ENCODE data around the gene TTLL10. TPM values are rescaled to one million over a fixed set of nuclear protein-coding genes. Genes with fewer than 3 reads are reported as not detected.

Gene TTLL10
- total RNA-seq, 1 donor from 2014 or later, result not detected

GRCh38 chr1:1228596-1229321, 55.1 kb downstream of the TTLL10 start:
- Histone ChIP-seq H3K4me3 (ENCODE audit: low read depth, low read length) (no peak overlapping the region), H3K36me3 (ENCODE audit: control insufficient read depth, insufficient read depth, low read length) (peaks cover 29% of the 10 kb centered on the region), H3K27me3 (ENCODE audit: control insufficient read depth, insufficient read depth, low read length) (no peaks in the 10 kb centered on the region)
- DNase-seq (ENCODE audit: low read depth), result no peak
- TF ChIP-seq CTCF (IDR thresholded peaks at IDR 0.05; ENCODE audit: insufficient read depth, low read length, severe bottlenecking), result no peak
- FAIRE-seq, result peak; percentile 55

- TF ChIP-seq CTCF (IDR thresholded peaks at IDR 0.05; ENCODE audit: insufficient read depth, low read length, severe bottlenecking), result no peak
- H3K36me3 ChIP-seq (ENCODE audit: control insufficient read depth, insufficient read depth, low read length), result peaks cover 28% of the 10 kb centered on the region
- FAIRE-seq, result no peak
Observed at GRCh38 chr1:1229770-1230169, 56.1 kb downstream of the TTLL10 start.

GRCh38 chr1:1230656-1231399, 57.1 kb downstream of the TTLL10 start:
- H3K4me3 ChIP-seq (ENCODE audit: low read depth, low read length), result peak overlapping the region; percentile 93
- no peaks in the 10 kb centered on the region for H3K27me3 ChIP-seq (ENCODE audit: control insufficient read depth, insufficient read depth, low read length)
- FAIRE-seq (no peak), DNase-seq (ENCODE audit: low read depth) (peak; percentile 52)
- peaks cover 24% of the 10 kb centered on the region for H3K36me3 ChIP-seq (ENCODE audit: control insufficient read depth, insufficient read depth, low read length)
- TF ChIP-seq CTCF (IDR thresholded peaks at IDR 0.05; ENCODE audit: insufficient read depth, low read length, severe bottlenecking), result peak; percentile 33

More at GRCh38 chr1:1229770-1230169, 56.1 kb downstream of the TTLL10 start:
- Histone ChIP-seq H3K4me3 (ENCODE audit: low read depth, low read length) (no peak overlapping the region), H3K27me3 (ENCODE audit: control insufficient read depth, insufficient read depth, low read length) (no peaks in the 10 kb centered on the region)
- no peak for DNase-seq (ENCODE audit: low read depth)

- Histone ChIP-seq H3K27me3 (ENCODE audit: control insufficient read depth, insufficient read depth, low read length) (no peaks in the 10 kb centered on the region), H3K4me3 (ENCODE audit: low read depth, low read length) (peak within 1 kb of the TSS; percentile 93), H3K36me3 (ENCODE audit: control insufficient read depth, insufficient read depth, low read length) (peaks cover 20% of the 10 kb centered on the region)
- DNase-seq (ENCODE audit: low read depth), result peak; percentile 86
- FAIRE-seq, result no peak
- TF ChIP-seq CTCF (IDR thresholded peaks at IDR 0.05; ENCODE audit: insufficient read depth, low read length, severe bottlenecking), result no peak
Observed at GRCh38 chr1:1231400-1232207, 57.9 kb downstream of the TTLL10 start, which contains the start of gene SDF4. Gene SDF4, minus strand, starts transcription at chr1:1232001. Its CDS starts 3,229 bp downstream, at chr1:1228772.

GRCh38 chr1:1232208-1232795, 58.6 kb downstream of the TTLL10 start, which contains the start of gene B3GALT6:
Gene B3GALT6, plus strand, starts transcription at chr1:1232237. Its CDS starts 42 bp downstream, at chr1:1232279.
- H3K36me3 ChIP-seq (ENCODE audit: control insufficient read depth, insufficient read depth, low read length), result peaks cover 18% of the 10 kb centered on the region
- H3K4me3 ChIP-seq (ENCODE audit: low read depth, low read length), result peak within 1 kb of the TSS; percentile 93
- FAIRE-seq (no peak), DNase-seq (ENCODE audit: low read depth) (no peak)
- H3K27me3 ChIP-seq (ENCODE audit: control insufficient read depth, insufficient read depth, low read length), result no peaks in the 10 kb centered on the region
- TF ChIP-seq CTCF (IDR thresholded peaks at IDR 0.05; ENCODE audit: insufficient read depth, low read length, severe bottlenecking), result no peak
